Ureter (tissue), 1 donor: ENCODE data around the gene FGF14. TPM values are rescaled to one million over a fixed set of nuclear protein-coding genes. Genes with fewer than 3 reads are reported as not detected.
"Not testable (repeated sequence)": the region's sequence is repeated elsewhere in the genome, so short reads cannot be mapped to it uniquely, and the experiment has no call there.

Experiments used
- DNase-seq: peaks from one replicate; pipeline ENCODE4 v3.0.0-alpha.2; 2020; ENCODE audit warnings: low spot score
- total RNA-seq: library from RNA; stranded (reverse); gene quantifications from one replicate; pipeline ENCODE4 v1.2.4, GENCODE V29; 2023
- donor health status: DM: yes; HTN: yes; CAD: no.

FGF14 gene
- total RNA-seq, 1 donor from 2014 or later: 0.68 TPM

GRCh38 chr13:102041544-102041943 lies 360.3 kb downstream of the FGF14 start:
- no peak for DNase-seq

GRCh38 chr13:102040812-102041211 lies 361.0 kb downstream of the FGF14 start:
- DNase-seq: no peak

DNA sequence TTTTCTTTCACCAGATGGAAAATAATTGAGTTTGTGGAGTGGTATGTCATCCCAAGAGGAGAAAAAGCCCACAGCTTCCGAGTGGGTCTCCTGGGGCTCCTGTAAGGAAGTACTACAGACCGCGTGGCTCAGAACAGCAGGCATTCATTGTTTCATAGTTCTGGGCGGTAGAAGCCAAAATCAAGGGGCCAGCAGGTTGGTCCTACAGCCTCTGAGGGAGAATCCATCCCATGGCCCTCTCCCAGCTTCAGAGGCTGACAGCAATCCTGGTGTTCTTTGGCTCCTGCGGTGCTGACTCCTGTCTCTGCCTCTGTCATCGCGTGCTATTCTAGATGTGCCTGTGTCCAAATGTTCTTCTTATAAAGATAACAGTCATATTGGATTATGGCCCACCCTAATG lies 362.6 kb downstream of the FGF14 start:
- DNase-seq: no peak

DNA sequence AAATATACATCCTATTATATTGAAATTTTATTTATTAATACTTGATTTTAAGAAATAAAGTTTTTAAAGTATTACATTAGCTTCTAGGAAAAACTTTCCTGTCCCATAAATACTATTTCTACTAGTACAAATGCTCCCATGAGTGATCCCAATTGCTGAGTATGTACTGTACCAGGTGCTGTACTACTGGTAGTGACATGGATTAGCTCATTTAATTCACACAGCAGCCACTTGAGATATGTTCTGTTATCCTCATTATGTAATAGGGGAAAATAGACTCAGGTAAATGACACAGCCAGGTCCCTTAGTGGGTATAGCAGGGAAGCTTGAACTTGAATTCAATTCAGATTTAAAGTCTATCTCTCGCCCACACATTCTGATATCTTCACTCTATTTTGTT lies 363.1 kb downstream of the FGF14 start:
- DNase-seq: no peak

DNA sequence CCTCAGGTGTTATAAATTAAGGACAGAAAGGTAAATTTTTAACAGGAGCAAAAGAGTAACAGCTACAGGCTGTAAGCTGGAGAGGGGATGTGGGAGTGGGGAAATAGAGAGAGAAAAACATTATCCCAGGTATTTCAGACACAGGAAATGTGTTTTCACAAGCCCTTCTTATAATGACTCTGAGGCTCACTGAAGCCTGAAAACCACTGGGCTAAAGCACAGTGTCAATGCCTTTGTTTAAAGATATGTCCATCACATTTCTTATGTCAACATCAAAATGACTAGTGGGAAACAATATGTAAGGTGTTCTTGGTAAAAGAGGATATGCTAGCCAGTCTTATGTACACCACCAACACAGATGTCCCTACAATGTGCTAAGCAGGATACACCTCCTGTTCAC lies 365.9 kb downstream of the FGF14 start:
- no peak for DNase-seq

- DNase-seq: no peak
Measured at GRCh38 chr13:102033857-102034331, 368.0 kb downstream of the FGF14 start.

- DNase-seq: no peak
Measured at GRCh38 chr13:102033386-102033785, 368.5 kb downstream of the FGF14 start.

GRCh38 chr13:102028868-102029267 lies 373.0 kb downstream of the FGF14 start:
- no peak for DNase-seq

- no peak for DNase-seq
Measured at GRCh38 chr13:102028206-102028605, 373.6 kb downstream of the FGF14 start.

DNA sequence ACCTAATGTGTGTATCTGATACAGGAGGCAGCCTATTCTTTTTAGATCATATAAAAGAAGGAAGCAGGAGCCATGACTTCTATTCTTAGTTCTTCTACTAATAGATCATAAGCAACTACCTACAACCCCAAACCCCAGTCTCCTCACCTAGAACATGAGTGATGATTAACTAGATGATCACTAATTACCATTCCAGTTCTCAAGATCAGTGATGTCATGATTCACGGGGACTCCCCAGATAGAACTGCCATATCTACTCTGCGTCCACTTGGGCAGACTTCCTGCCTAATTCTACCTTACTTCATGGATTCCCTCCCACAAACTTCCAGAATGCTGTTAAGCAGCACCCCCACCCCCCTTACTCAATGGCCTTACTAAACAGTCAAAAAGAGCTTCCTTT lies 380.1 kb downstream of the FGF14 start:
- no peak for DNase-seq

GRCh38 chr13:102020611-102021216 lies 381.1 kb downstream of the FGF14 start:
- DNase-seq: no peak

GRCh38 chr13:102018716-102019115 lies 383.1 kb downstream of the FGF14 start:
- DNase-seq: no peak

DNA sequence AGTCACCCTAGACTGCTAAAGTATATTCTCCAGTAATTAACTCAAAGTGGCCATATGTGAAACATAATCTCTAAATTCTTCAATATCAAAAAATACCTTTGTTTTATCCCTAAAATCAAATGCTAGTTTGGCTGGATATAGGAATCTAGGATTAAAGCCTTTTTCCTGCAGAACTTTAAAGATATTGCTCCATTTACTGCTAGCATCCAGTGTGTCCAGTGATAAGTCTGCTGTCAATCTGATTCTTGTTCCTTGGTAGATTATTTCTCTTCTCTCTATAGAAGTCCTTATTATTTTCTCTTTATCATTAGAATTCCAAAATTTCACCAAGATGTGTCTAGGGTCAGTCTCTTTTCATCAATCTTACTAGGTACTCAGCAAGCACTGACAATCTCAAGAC lies 384.6 kb downstream of the FGF14 start:
- DNase-seq: no peak

- DNase-seq: no peak
Measured at GRCh38 chr13:102012299-102013293, 389.3 kb downstream of the FGF14 start.

GRCh38 chr13:102011455-102011854 lies 390.4 kb downstream of the FGF14 start:
- not testable (repeated sequence) for DNase-seq

- DNase-seq: no peak
Measured at GRCh38 chr13:102003848-102004570, 397.8 kb downstream of the FGF14 start.

- DNase-seq: no peak
Measured at GRCh38 chr13:102002287-102002686, 399.6 kb downstream of the FGF14 start.

DNA sequence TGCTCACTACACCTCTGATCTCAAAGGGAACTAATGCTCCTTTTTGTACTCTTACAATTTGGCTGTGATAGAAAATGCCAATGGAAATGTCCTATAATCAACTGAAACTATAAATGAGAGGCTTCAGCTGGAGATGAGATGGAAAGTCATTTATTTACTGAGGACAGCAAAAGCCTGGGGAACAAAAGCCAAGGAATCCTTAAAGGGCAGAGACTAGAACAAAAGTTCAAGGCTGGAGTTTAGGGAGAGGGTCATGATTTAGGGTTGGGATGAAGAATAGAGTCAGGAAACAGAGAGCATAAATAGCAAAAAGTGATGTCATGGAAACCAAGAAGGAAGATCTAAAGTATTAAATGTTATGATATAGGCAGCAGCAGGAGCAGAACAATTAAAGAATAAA lies 401.1 kb downstream of the FGF14 start:
- no peak for DNase-seq

GRCh38 chr13:101998129-101998528 lies 403.7 kb downstream of the FGF14 start:
- no peak for DNase-seq

- DNase-seq: no peak
Measured at GRCh38 chr13:101996954-101997353, 404.9 kb downstream of the FGF14 start.

GRCh38 chr13:101989798-101990350 lies 412.0 kb downstream of the FGF14 start:
- DNase-seq: no peak

- DNase-seq: no peak
Measured at GRCh38 chr13:101988140-101988539, 413.7 kb downstream of the FGF14 start.
